Caco-2 (cell line): ENCODE data around the gene ZNF165. TPM values are rescaled to one million over a fixed set of nuclear protein-coding genes. Genes with fewer than 3 reads are reported as not detected.
"Not testable (repeated sequence)": the region's sequence is repeated elsewhere in the genome, so short reads cannot be mapped to it uniquely, and the experiment has no call there.

Experiments used
- Bru-seq: library from RNA; stranded (reverse); fragments of 400-500 nt; gene quantifications from one replicate; lab custom pipeline; 2021; lab: Mats Ljungman, UMichigan
- BruChase-seq, 2 experiments: library from RNA; stranded (reverse); fragments of 400-500 nt; gene quantifications; one replicate each; lab custom pipeline; 2021; lab: Mats Ljungman, UMichigan
- BruUV-seq: library from RNA; stranded (reverse); fragments of 400-500 nt; replicated peaks from 2 replicates; lab custom pipeline; 2021; lab: Mats Ljungman, UMichigan
- CTCF ChIA-PET: fragments of 300-600 bp; sonication (Branson Sonifier 250); formaldehyde crosslinking; loops from one replicate; lab custom pipeline; 2022; ENCODE audit warnings: antibody characterized with exemption; lab: Charles Lee
- POLR2A ChIA-PET: fragments of 300-600 bp; sonication (Branson Sonifier 250); formaldehyde crosslinking; loops from one replicate; lab custom pipeline; 2022; ENCODE audit warnings: antibody characterized with exemption; lab: Charles Lee
- DNase-seq, 2 experiments: peaks; one replicate each; pipeline versions ENCODE4 v3.0.0 to v3.0.0-alpha.2; 2020 to 2022
- H3K27me3 ChIP-seq: replicated peaks from 2 replicates; pipeline ENCODE4 v1.6.0; 2011; ENCODE audit warnings: low read length; ENCODE audit not compliant: control insufficient read depth, insufficient read depth
- H3K36me3 ChIP-seq: 2 replicates; pipeline ENCODE4 v1.5.1; 2011; ENCODE audit warnings: low read length; ENCODE audit not compliant: control insufficient read depth, insufficient read depth
- H3K4me1 ChIP-seq: fragments of 250-450 bp; sonication (Bioruptor Pico); 2 replicates; pipeline ENCODE4 v1.5.1; 2020; ENCODE audit warnings: mild to moderate bottlenecking
- H3K4me3 ChIP-seq: 2 replicates; pipeline ENCODE4 v1.5.1; 2011; ENCODE audit warnings: low read depth, mild to moderate bottlenecking, control low read depth, low read length
- H3K9me3 ChIP-seq: fragments of 250-450 bp; sonication (Bioruptor Pico); 2 replicates; pipeline ENCODE4 v1.5.1; 2020; ENCODE audit warnings: mild to moderate bottlenecking, moderate library complexity
- H3K27ac Mint-ChIP-seq: one replicate; pipeline ENCODE4 v1.8.0; 2022; ENCODE audit warnings: mixed read lengths; ENCODE audit not compliant: unreplicated experiment
- H3K27me3 Mint-ChIP-seq: one replicate; pipeline ENCODE4 v1.8.0; 2022; ENCODE audit warnings: mixed read lengths; ENCODE audit not compliant: insufficient read depth, unreplicated experiment
- H3K36me3 Mint-ChIP-seq: one replicate; pipeline ENCODE4 v1.8.0; 2022; ENCODE audit warnings: mild to moderate bottlenecking, mixed read lengths; ENCODE audit not compliant: insufficient read depth, unreplicated experiment
- H3K4me1 Mint-ChIP-seq: one replicate; pipeline ENCODE4 v1.8.0; 2022; ENCODE audit warnings: low read depth, mixed read lengths; ENCODE audit not compliant: unreplicated experiment
- H3K4me3 Mint-ChIP-seq: one replicate; pipeline ENCODE4 v1.8.0; 2022; ENCODE audit warnings: mild to moderate bottlenecking, moderate library complexity, mixed read lengths; ENCODE audit not compliant: unreplicated experiment
- H3K9me3 Mint-ChIP-seq: one replicate; pipeline ENCODE4 v1.8.0; 2022; ENCODE audit warnings: mixed read lengths; ENCODE audit not compliant: unreplicated experiment
- intact Hi-C: fragments of 100-400 bp; cut with micrococcal nuclease; formaldehyde crosslinking; loops from one replicate; pipeline ENCODE4 v1.10.0; 2022; ENCODE audit not compliant: unreplicated experiment
- long read RNA-seq: library from polyadenylated mRNA; stranded (forward); transcript quantifications from one replicate; pipeline ENCODE4 v2.0.0, GENCODE V29; 2022
- total RNA-seq: library from RNA; stranded (reverse); gene quantifications from 2 replicates; pipeline ENCODE4 v1.2.3, GENCODE V29; 2022
- TF ChIP-seq, protein P1 (sequence below), 2 experiments: fragments of 200-600 bp in 1 of 2; IDR thresholded peaks; 1 replicate in 1 of 2; 2 replicates in 1 of 2; pipeline versions ENCODE4 v1.5.1 to v1.8.0; 2011 to 2022; ENCODE audit warnings: antibody characterized with exemption in 1 of 2, control low read depth in 1 of 2, inconsistent platforms in 1 of 2, low read depth in 1 of 2, low read length in 1 of 2, mild to moderate bottlenecking in 1 of 2, moderate library complexity in 1 of 2; ENCODE audit not compliant: insufficient read depth in 1 of 2, severe bottlenecking in 1 of 2, unreplicated experiment in 1 of 2

The ZNF165 gene
- total RNA-seq (9.2 and 11.0 TPM in 2 replicates), Bru-seq, nascent RNA (percentile 81 among the genes with signal in this experiment), BruChase-seq, experiment 1, labeled RNA remaining after a 2-hour chase (percentile 74 among the genes with signal in this experiment), BruChase-seq, experiment 2, labeled RNA remaining after a 6-hour chase (percentile 69 among the genes with signal in this experiment)
- long read RNA-seq, partial matches to known transcripts = 0 of 14 reads
- long read RNA-seq, other reads (novel, unspliced or antisense) = 14 of 14 reads

DNA sequence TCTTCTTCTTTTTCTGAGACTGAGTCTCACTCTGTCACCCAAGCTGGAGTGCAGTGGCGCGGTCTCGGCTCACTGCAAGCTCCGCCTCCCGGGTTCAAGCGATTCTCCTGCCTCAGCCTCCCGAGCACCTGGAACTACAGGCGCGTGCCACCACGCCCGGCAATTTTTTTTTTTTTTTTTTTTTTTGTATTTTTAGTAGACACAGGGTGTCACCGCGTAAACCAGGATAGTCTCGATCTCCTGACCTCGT, at the start of gene ZNF165:
Gene ZNF165 (plus strand): TSS at position 188 of the 250 bp plus-strand sequence. CDS start 4,913 bp downstream, outside the sequence.
- not testable (repeated sequence) for H3K36me3 ChIP-seq, DNase-seq, H3K27me3 ChIP-seq, H3K9me3 ChIP-seq, H3K4me1 ChIP-seq, H3K27me3 Mint-ChIP-seq
- POLR2A ChIA-PET = interaction anchor here (0.6 to 0.7 kb wide), 4 partner anchors 15 to 831 kb away, joined by 3 to 10 read pairs (median 4); partner anchors contain the start of gene ZKSCAN8
- Mint-ChIP-seq H3K27ac (peak within 1 kb of the TSS; percentile 92), H3K9me3 (peaks cover 18% of the 10 kb centered on the region), H3K4me3 (peak within 1 kb of the TSS; percentile 74), H3K36me3 (peaks cover 38% of the 10 kb centered on the region), H3K4me1 (peaks cover 16% of the 10 kb centered on the region)
- H3K4me3 ChIP-seq = peak within 1 kb of the TSS; percentile 58
- intact Hi-C loops = loop anchor here (1.0 to 2.0 kb wide), 2 partner anchors 56 to 178 kb away; no protein-coding TSS in a partner anchor
- BruUV-seq = TSS peak; percentile 63
- CTCF ChIA-PET = interaction anchor here (0.6 kb wide), 2 partner anchors 172 to 783 kb away, joined by 4 to 5 read pairs; partner anchors contain the start of gene ZKSCAN4

DNA sequence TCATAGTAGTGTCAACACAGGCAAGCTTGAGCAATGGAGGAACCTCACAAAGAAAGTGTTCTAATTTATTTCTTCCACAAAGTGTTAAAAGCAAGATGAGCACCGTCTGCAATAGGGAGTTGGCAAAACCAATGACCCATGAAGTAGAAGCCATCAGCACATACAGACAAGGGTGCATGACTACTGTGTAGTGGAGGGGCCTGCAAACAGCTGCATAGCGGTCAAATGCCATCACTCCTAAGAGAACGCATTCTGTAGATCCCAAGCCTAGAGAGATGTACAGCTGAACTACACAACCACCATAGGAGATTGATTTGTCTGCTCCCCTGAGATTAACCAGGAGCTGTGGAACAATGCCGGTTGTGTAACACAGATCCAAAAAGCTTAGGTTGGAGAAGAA, 26.8 kb upstream of the ZNF165 start:
- intact Hi-C loops = no loop called here
- Histone ChIP-seq H3K36me3 (no peaks in the 10 kb centered on the region), H3K9me3 (no peaks in the 10 kb centered on the region), H3K4me1 (no peaks in the 10 kb centered on the region), H3K4me3 (no peak overlapping the region), H3K27me3 (no peaks in the 10 kb centered on the region)
- Mint-ChIP-seq H3K4me1 (no peaks in the 10 kb centered on the region), H3K9me3 (no peaks in the 10 kb centered on the region), H3K27ac (no peak overlapping the region), H3K27me3 (peaks cover 21% of the 10 kb centered on the region), H3K4me3 (no peak overlapping the region), H3K36me3 (no peaks in the 10 kb centered on the region)
- no peak for DNase-seq
- POLR2A ChIA-PET = no interaction called here
- TF ChIP-seq, protein P1, sequence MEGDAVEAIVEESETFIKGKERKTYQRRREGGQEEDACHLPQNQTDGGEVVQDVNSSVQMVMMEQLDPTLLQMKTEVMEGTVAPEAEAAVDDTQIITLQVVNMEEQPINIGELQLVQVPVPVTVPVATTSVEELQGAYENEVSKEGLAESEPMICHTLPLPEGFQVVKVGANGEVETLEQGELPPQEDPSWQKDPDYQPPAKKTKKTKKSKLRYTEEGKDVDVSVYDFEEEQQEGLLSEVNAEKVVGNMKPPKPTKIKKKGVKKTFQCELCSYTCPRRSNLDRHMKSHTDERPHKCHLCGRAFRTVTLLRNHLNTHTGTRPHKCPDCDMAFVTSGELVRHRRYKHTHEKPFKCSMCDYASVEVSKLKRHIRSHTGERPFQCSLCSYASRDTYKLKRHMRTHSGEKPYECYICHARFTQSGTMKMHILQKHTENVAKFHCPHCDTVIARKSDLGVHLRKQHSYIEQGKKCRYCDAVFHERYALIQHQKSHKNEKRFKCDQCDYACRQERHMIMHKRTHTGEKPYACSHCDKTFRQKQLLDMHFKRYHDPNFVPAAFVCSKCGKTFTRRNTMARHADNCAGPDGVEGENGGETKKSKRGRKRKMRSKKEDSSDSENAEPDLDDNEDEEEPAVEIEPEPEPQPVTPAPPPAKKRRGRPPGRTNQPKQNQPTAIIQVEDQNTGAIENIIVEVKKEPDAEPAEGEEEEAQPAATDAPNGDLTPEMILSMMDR (IDR thresholded peaks at IDR 0.05; ENCODE audit: insufficient read depth in 1 of 2, low read depth in 1 of 2, low read length in 1 of 2, severe bottlenecking in 1 of 2, unreplicated experiment in 1 of 2) = no peak
- CTCF ChIA-PET = no interaction called here
- no TSS peak for BruUV-seq

DNA sequence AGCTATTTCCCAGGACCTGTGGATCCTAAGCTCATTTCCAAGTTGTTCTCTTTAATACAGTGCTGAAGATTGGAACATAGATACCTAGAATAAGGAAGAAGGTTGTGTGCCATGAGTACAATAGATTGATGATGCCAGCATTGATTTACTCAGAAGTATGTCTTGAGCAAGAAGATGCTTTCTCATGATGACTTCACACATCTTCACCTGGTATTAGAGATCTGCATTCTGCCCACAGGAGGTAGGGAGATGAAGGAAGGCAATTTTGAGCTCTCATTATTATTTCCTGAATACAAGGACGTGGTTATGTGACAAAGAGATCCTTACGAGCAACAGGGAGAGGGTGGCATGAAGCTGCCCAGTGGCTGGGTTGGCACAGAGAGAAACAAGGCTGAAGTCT, 20.0 kb upstream of the ZNF165 start:
- Mint-ChIP-seq H3K4me3 (no peak overlapping the region), H3K27ac (no peak overlapping the region), H3K4me1 (no peaks in the 10 kb centered on the region), H3K27me3 (peaks cover 2% of the 10 kb centered on the region), H3K9me3 (no peaks in the 10 kb centered on the region), H3K36me3 (no peaks in the 10 kb centered on the region)
- Histone ChIP-seq H3K4me3 (no peak overlapping the region), H3K4me1 (no peaks in the 10 kb centered on the region), H3K36me3 (no peaks in the 10 kb centered on the region), H3K9me3 (no peaks in the 10 kb centered on the region), H3K27me3 (no peaks in the 10 kb centered on the region)
- DNase-seq = no peak
- intact Hi-C loops = no loop called here
- BruUV-seq = no TSS peak
- CTCF ChIA-PET = interaction anchor here (0.7 kb wide), 1 partner anchor 49 kb away, joined by 3 read pairs; no protein-coding TSS in a partner anchor
- POLR2A ChIA-PET = no interaction called here
- TF ChIP-seq, protein P1 (IDR thresholded peaks at IDR 0.05; ENCODE audit: insufficient read depth in 1 of 2, low read depth in 1 of 2, low read length in 1 of 2, severe bottlenecking in 1 of 2, unreplicated experiment in 1 of 2) = no peak
